HFFc6 (cell line): ENCODE results near the gene CWC22. TPM values are rescaled to one million over a fixed set of nuclear protein-coding genes. Genes with fewer than 3 reads are reported as not detected.
A peak's percentile ranks its signal among the peaks of the same experiment; 100 is the strongest.

Source experiments
- DNase-seq: peaks from one replicate; pipeline ENCODE4 v3.0.0-alpha.2; 2018
- H3K27ac Mint-ChIP-seq: 2 replicates; pipeline ENCODE4 v1.8.0; 2020; ENCODE audit warnings: mild to moderate bottlenecking, mixed read lengths
- H3K27me3 Mint-ChIP-seq: 2 replicates; pipeline ENCODE4 v1.8.0; 2021; ENCODE audit warnings: mild to moderate bottlenecking, moderate library complexity, mixed read lengths; ENCODE audit not compliant: insufficient read depth
- H3K36me3 Mint-ChIP-seq: 2 replicates; pipeline ENCODE4 v1.8.0; 2021; ENCODE audit warnings: low read depth, mixed read lengths
- H3K4me1 Mint-ChIP-seq: 2 replicates; pipeline ENCODE4 v1.8.0; 2020; ENCODE audit warnings: low read depth, mixed read lengths
- H3K4me3 Mint-ChIP-seq: 2 replicates; pipeline ENCODE4 v1.8.0; 2020; ENCODE audit warnings: mild to moderate bottlenecking, moderate library complexity, mixed read lengths
- H3K9me3 Mint-ChIP-seq: 2 replicates; pipeline ENCODE4 v1.8.0; 2020; ENCODE audit warnings: mild to moderate bottlenecking, mixed read lengths
- total RNA-seq, 6 experiments: library from RNA; stranded (reverse); fragmentation: NEBNext Ultra II Directional; extraction: Animal tissue kit (Norgen Biotek cat#: 25700); gene quantifications; 2 replicates in 1 of 6; 3 replicates in 5 of 6; pipeline ENCODE4 v1.2.3, GENCODE V29; 2021
- TF ChIP-seq, protein P1 (sequence below): fragments of 200-600 bp; sonication (generic); IDR thresholded peaks from 2 replicates; pipeline ENCODE4 v1.5.0; 2021; ENCODE audit warnings: antibody characterized with exemption, mild to moderate bottlenecking

The CWC22 gene
- total RNA-seq, 6 experiments from 2014 or later, result 15.5 to 19.2 (median 16.8) TPM

DNA sequence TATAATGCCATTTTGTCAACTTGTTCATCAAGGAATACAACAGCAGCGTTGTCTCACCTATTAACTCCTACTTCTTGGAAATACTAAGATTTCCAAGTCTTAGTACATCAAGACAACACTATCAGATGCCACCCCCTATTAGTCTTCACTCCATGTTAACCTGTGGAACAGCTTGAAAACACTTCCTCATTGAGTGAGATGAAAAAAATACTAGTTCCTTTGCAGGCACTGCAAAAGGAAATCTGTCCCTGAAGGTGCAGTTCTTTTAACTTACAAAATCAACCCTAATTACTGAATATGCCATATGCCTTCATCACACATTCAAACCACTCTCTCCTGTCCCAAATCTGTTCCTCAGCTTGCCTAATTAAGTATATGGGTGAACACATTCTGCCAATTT, 4.0 kb downstream of the CWC22 start:
- Mint-ChIP-seq H3K4me3 (no peak overlapping the region), H3K4me1 (peaks cover 42% of the 10 kb centered on the region), H3K27me3 (no peaks in the 10 kb centered on the region), H3K27ac (no peak overlapping the region), H3K9me3 (no peaks in the 10 kb centered on the region), H3K36me3 (peaks cover 7% of the 10 kb centered on the region)
- DNase-seq, result no peak
- TF ChIP-seq, protein P1, sequence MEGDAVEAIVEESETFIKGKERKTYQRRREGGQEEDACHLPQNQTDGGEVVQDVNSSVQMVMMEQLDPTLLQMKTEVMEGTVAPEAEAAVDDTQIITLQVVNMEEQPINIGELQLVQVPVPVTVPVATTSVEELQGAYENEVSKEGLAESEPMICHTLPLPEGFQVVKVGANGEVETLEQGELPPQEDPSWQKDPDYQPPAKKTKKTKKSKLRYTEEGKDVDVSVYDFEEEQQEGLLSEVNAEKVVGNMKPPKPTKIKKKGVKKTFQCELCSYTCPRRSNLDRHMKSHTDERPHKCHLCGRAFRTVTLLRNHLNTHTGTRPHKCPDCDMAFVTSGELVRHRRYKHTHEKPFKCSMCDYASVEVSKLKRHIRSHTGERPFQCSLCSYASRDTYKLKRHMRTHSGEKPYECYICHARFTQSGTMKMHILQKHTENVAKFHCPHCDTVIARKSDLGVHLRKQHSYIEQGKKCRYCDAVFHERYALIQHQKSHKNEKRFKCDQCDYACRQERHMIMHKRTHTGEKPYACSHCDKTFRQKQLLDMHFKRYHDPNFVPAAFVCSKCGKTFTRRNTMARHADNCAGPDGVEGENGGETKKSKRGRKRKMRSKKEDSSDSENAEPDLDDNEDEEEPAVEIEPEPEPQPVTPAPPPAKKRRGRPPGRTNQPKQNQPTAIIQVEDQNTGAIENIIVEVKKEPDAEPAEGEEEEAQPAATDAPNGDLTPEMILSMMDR, result no peak

DNA sequence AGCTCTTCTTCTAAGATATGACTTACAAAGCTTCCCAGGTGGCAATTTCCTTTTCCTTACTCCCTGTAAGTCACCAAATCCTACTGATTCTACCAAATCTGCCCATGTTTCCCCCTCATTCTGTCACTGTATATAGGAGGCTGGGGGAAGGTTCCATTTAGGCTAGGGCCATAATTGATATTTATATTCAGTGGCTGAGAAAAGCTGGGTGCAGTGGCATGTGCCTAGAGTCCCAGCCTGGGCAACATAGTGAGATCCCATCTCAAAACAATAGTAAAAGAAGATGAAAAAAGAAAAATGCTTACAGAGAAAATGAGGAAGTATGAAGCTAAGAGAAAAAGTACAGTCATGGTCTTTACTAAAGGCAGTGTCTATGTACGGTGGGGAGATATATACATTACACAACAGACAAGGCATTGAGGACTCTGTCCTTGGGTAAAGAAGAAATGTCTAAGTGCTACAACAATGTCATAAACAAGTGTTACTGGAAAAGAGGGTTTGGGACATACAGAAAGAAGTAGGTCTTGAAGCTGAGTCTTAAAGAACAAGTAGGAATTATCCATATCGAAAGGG, 4.8 kb downstream of the CWC22 start:
- H3K27me3 Mint-ChIP-seq, result no peaks in the 10 kb centered on the region
- H3K27ac Mint-ChIP-seq, result no peak overlapping the region
- H3K4me3 Mint-ChIP-seq, result no peak overlapping the region
- DNase-seq, result no peak
- H3K4me1 Mint-ChIP-seq, result peaks cover 34% of the 10 kb centered on the region
- TF ChIP-seq, protein P1, result no peak
- no peaks in the 10 kb centered on the region for H3K9me3 Mint-ChIP-seq
- peaks cover 7% of the 10 kb centered on the region for H3K36me3 Mint-ChIP-seq

DNA sequence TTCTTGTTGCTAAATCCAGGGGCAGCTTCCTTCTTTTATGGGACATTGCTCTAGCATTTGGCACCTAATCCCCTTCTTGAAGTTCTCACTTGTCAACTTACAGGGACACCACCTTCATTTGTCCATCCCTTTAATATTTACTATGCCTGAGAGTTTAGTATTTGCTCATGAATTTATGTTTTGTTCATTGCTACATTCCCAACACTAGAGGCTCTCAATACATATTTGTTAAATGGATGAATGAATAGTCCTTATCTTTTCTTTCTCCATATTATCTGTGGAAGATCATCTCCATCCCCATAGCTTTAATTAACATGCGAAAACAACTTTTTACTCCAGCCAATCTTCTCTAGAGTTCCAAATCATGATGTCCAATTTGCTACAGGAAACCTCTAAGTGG, 5.4 kb downstream of the CWC22 start:
- DNase-seq, result no peak
- peaks cover 33% of the 10 kb centered on the region for H3K4me1 Mint-ChIP-seq
- H3K4me3 Mint-ChIP-seq, result no peak overlapping the region
- no peaks in the 10 kb centered on the region for H3K9me3 Mint-ChIP-seq
- H3K27ac Mint-ChIP-seq, result no peak overlapping the region
- H3K36me3 Mint-ChIP-seq, result peaks cover 7% of the 10 kb centered on the region
- H3K27me3 Mint-ChIP-seq, result no peaks in the 10 kb centered on the region
- TF ChIP-seq, protein P1, result peak; percentile 63

DNA sequence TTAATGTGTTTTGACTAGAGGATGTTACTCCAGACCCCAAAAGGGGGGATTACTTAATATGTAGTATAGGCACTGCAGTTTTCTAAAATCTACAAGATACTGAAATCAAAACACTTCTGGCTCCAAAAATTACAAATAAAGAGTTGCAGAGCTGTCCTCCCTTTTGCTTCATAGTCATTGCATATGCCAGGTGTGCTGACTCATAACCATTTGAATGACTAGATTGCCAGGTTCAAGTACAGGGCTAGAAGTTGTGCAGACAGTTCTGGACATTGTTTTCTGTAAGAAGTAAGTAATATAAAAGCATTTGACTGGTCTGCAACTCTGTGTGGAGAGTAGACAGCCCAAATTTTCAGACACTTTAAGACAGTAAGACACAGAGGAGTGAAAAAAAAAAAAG, 6.7 kb downstream of the CWC22 start:
- TF ChIP-seq, protein P1, result no peak
- no peak for DNase-seq
- peaks cover 30% of the 10 kb centered on the region for H3K4me1 Mint-ChIP-seq
- H3K9me3 Mint-ChIP-seq, result no peaks in the 10 kb centered on the region
- H3K27ac Mint-ChIP-seq, result no peak overlapping the region
- no peaks in the 10 kb centered on the region; the same call in 1 of the 2 replicates for H3K36me3 Mint-ChIP-seq
- no peak overlapping the region for H3K4me3 Mint-ChIP-seq
- H3K27me3 Mint-ChIP-seq, result no peaks in the 10 kb centered on the region

DNA sequence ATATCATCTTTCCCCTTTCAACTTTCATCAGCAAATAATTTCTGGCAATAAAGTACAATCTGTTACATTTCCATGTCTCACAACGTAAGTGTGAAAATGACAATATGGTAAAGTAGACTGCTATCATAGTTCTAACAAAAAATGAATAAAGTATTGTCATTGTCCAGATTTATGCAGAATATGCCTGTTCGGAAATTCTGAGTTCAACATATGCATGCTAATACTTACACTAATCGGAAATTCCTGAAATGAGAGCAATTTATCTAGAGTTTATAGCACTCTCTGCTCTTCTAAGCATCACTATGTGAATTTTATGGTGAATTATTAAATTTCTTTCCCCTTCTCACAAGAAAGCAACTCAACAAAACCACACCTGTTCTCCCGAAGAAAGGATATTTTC, 8.1 kb downstream of the CWC22 start:
- TF ChIP-seq, protein P1, result no peak
- Mint-ChIP-seq H3K4me1 (peaks cover 24% of the 10 kb centered on the region), H3K36me3 (no peaks in the 10 kb centered on the region; the same call in 1 of the 2 replicates), H3K27ac (no peak overlapping the region), H3K4me3 (no peak overlapping the region), H3K9me3 (no peaks in the 10 kb centered on the region), H3K27me3 (no peaks in the 10 kb centered on the region)
- no peak for DNase-seq
